ENCODE measurements around the gene UST.

The UST gene

DNA sequence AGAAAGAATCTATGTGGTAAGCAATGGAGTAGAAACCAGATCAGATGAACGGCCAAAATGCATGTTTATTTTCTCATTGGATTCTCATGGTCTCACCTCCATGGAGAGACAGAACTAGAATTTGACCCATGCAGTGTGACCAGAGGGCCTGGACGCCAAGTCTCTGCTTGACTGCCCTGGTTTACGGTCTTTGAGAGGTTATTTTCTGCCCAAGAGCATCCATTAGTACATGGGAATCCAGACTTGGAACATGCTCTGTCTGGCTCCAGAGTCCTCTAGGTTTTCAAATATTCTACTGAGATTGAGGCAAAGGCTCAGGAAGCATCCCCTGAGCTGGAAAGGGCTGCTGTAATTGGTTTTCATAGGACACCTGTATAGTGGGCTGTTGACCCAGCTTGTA is 45.5 kb upstream of the UST start:
- H3K4me3 ChIP-seq (ENCODE audit: low read depth, low read length), result no peak overlapping the region
- no peak for TF ChIP-seq CTCF (IDR thresholded peaks at IDR 0.05; ENCODE audit: low read depth, low read length, missing control alignments)
- H3K27me3 ChIP-seq (replicated peaks), result no peaks in the 10 kb centered on the region
- in situ Hi-C loops (cut with HindIII; ENCODE audit: low pct_ligation_motif_present, low sequenced_read_pairs), result no loop called here
- no peak overlapping the region for H3K27ac ChIP-seq
- H3K36me3 ChIP-seq (replicated peaks), result no peaks in the 10 kb centered on the region
- no peak for DNase-seq

GRCh38 chr6:148703900-148704299 is 42.9 kb upstream of the UST start:
- DNase-seq, result no peak
- no peak overlapping the region for H3K27ac ChIP-seq
- H3K36me3 ChIP-seq (replicated peaks), result no peaks in the 10 kb centered on the region
- in situ Hi-C loops (cut with HindIII; ENCODE audit: low pct_ligation_motif_present, low sequenced_read_pairs), result no loop called here
- H3K27me3 ChIP-seq (replicated peaks), result no peaks in the 10 kb centered on the region
- TF ChIP-seq CTCF (IDR thresholded peaks at IDR 0.05; ENCODE audit: low read depth, low read length, missing control alignments), result no peak
- no peak overlapping the region for H3K4me3 ChIP-seq (ENCODE audit: low read depth, low read length)

DNA sequence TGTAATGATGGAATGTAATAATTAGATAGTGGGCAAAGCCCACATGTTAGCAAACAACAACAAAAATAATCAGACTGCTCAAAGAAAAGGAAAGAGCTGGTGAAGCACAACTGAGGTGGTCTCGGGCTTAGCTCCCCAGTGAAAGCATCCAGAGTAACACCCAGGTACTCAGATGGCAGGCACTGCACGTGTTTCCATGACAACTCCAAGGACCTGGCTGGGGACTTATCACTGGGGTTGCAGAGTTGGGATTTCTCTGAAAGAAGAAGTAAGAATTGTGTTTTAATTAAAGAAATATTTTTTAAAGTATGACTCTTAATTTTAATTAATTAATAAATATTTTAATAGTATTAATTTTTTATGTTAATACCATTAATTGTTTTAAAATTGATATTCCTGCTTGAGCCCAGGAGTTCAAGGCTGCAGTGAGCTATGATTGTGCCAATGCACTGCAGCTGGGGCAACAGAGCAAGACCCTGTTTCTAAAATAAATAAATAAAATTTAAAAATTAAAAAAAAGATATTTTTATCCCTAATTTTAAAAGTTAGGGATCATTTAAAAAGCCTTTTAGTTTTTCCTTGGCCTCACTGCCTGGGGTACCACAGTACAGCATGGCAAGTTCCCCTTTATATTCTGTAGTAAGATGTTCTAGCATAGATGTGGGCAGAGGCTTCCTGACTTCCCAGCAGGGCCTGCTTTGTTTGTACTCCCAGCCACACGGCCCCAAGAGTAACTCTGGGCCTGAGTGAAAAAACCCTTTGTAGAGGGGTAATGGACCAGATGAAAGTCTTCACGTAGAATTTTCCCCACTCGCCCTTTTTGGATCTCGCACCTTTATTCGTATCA is 42.2 kb upstream of the UST start:
- Histone ChIP-seq H3K27me3 (replicated peaks) (no peaks in the 10 kb centered on the region), H3K4me3 (ENCODE audit: low read depth, low read length) (no peak overlapping the region), H3K27ac (no peak overlapping the region), H3K36me3 (replicated peaks) (no peaks in the 10 kb centered on the region)
- in situ Hi-C loops (cut with HindIII; ENCODE audit: low pct_ligation_motif_present, low sequenced_read_pairs), result no loop called here
- TF ChIP-seq CTCF (IDR thresholded peaks at IDR 0.05; ENCODE audit: low read depth, low read length, missing control alignments), result no peak
- no peak for DNase-seq

GRCh38 chr6:148708707-148709106 is 38.1 kb upstream of the UST start:
- in situ Hi-C loops (cut with HindIII; ENCODE audit: low pct_ligation_motif_present, low sequenced_read_pairs), result no loop called here

DNA sequence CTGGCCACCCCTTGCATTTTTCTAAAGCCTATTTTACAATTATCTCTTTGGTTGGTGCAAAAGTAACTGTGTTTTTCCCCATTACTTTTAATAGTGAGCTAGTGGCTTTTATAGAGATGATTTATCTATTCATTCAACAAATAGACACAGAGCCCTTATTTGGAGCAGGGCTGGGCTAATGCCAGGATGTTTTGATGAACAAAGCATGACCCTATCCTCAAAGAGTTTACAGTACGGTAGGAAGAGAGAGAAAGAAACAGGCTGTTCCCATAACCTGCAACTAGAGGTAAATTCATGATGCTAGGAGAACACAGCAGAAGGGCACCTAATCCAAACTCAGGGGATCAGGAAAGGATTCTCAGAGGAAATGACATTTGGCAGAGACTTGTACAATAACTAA is 37.3 kb upstream of the UST start:
- Histone ChIP-seq H3K27ac (no peak overlapping the region), H3K36me3 (replicated peaks) (no peaks in the 10 kb centered on the region), H3K27me3 (replicated peaks) (no peaks in the 10 kb centered on the region), H3K4me3 (ENCODE audit: low read depth, low read length) (no peak overlapping the region)
- in situ Hi-C loops (cut with HindIII; ENCODE audit: low pct_ligation_motif_present, low sequenced_read_pairs), result no loop called here
- TF ChIP-seq CTCF (IDR thresholded peaks at IDR 0.05; ENCODE audit: low read depth, low read length, missing control alignments), result no peak
- DNase-seq, result no peak

More at GRCh38 chr6:148708707-148709106, 38.1 kb upstream of the UST start:
- H3K4me3 ChIP-seq (ENCODE audit: low read depth, low read length), result no peak overlapping the region
- H3K36me3 ChIP-seq (replicated peaks), result no peaks in the 10 kb centered on the region
- no peak overlapping the region for H3K27ac ChIP-seq
- TF ChIP-seq CTCF (IDR thresholded peaks at IDR 0.05; ENCODE audit: low read depth, low read length, missing control alignments), result no peak
- no peaks in the 10 kb centered on the region for H3K27me3 ChIP-seq (replicated peaks)
- no peak for DNase-seq
